ENCODE data around the gene MACROD2.

DNA sequence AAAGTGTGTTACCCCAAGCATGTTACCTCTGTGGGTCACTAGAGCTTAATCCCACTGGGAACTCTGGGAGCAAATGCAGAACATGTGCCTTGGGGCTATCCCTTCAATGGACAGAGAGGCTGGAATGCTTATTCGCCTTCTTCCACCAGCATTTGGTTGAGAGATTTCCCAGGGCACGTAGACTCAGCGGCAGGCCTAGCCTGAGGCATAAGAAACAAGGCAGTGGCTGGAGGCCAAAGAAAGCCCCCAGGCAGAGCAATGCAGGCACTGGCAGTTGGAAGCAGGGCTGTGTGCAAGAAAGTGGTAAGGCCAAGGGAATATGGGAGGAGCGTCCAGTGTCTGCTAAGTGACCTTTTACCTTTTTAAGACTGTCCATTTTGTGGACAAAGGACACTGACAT, 456.1 kb downstream of the MACROD2 start:
- no peak for TF ChIP-seq PAX5 (IDR thresholded peaks at IDR 0.05; ENCODE audit: insufficient read depth, low read length, severe bottlenecking)
- TF ChIP-seq POLR2AphosphoS5 (IDR thresholded peaks at IDR 0.05; ENCODE audit: low read depth, low read length) = no peak
